Measurements from ENCODE around the gene BCCIP. TPM values are rescaled to one million over a fixed set of nuclear protein-coding genes. Genes with fewer than 3 reads are reported as not detected.

The BCCIP gene
- polyA plus RNA-seq, 3 donors from 2014 or later, result 53.8 to 74.9 (median 63.6) TPM

GRCh38 chr10:125866421-125867029 lies 43.2 kb downstream of the BCCIP start:
- Mint-ChIP-seq H3K36me3 (peaks cover 3 to 12% (median 5%) of the 10 kb centered on the region in 3 donors), H3K27ac (no peak overlapping the region), H3K27me3 (ENCODE audit: low read depth in 3 of 3) (no peaks in the 10 kb centered on the region), H3K4me3 (no peak overlapping the region), H3K9me3 (no peaks in the 10 kb centered on the region), H3K4me1 (no peaks in the 10 kb centered on the region)
- DNase-seq, result no peak

DNA sequence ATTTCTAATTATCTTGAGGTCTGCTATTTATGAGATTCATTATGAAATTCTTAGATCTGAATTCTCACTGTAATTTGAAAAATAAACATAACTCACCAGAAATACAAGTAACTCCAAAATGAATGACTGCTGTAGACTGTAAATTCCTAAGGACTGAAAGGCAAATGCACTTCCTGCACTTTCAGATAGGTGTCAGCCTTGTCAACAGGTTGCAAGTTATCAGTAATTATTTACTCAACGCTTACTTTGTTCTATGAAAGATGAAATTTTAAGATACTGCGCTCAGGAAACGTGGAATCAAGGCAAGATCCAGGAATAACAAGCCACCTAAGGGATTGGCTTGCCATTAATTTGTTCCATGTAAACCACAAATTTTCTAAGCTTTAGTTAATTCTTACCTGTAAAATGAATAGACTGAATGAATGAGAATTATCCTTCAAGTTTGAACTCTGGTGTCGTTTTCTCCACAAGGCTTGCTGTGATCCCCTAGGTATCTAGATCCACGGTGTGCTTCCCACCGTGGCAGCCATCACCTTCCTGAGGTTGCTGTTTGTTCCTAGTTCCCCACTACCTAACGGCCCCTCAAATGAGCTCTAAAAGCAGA lies 45.1 kb downstream of the BCCIP start:
- Mint-ChIP-seq H3K9me3 (no peaks in the 10 kb centered on the region), H3K27me3 (ENCODE audit: low read depth in 3 of 3) (no peaks in the 10 kb centered on the region), H3K4me3 (no peak overlapping the region), H3K27ac (no peak overlapping the region), H3K4me1 (no peaks in the 10 kb centered on the region), H3K36me3 (peaks cover 5 to 12% (median 5%) of the 10 kb centered on the region in 3 donors)
- peak; percentile 10 to 17 (median 11) for DNase-seq

DNA sequence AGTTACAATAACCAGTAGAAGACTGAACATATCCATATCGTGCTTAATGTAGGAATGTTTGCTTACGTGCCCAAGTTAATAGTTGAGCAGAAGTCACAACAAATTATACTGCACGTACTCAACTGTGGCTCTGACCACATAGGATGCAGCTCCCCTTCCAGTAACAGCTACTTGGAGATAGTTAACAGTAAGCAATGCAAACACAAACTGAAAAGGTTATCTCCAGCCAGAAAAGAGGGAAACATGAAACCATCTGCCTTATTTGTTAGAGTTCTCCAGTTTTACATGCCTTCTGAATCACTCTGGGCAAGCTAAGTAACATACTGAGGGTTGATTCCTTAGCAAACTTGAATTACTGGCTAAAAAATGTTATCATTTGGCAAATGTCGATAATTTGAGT lies 48.0 kb downstream of the BCCIP start:
- Mint-ChIP-seq H3K36me3 (peaks cover 7 to 25% (median 19%) of the 10 kb centered on the region in 3 donors), H3K27ac (no peak overlapping the region), H3K4me1 (no peaks in the 10 kb centered on the region), H3K4me3 (no peak overlapping the region), H3K9me3 (no peaks in the 10 kb centered on the region), H3K27me3 (ENCODE audit: low read depth in 3 of 3) (no peaks in the 10 kb centered on the region)
- DNase-seq, result no peak

DNA sequence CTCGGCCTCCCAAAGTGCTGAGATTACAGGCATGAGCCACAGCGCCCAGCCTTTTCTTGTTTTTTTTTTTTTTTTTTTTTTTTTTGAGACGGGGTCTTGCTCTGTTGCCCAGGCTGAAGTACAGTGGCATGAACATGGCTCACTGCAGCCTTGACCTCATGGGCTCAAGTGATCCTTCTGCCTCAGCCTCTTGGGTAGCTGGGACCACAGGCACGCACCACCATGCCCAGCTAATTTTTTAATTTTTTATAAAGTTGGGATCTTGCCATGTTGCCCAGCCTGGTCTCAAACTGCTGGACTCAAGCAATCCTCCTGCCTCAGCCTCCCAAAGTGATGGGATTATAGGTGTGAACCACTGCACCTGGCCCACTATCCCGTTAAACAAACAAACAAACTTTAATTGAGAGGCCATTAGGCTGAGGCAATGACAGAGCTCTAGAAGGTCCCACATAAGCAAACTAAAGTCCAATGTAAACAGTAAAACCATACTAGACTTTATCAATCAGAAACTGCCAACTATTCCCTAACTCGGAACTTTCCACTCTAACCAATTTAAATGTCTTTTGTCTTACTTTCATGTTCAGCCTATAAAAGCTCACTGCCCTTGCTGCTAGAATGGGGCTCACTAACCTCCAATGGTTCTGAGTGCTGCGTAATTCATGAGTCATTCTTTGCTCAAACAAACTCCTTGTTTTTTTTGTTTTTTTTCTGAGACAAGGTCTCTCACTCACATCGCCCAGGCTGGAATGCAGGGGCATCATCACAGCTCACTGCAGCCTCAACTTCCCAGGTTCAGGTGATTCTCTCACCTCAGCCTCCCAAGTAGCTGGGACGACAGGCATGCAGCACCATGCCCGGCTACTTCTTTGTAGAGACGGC lies 55.9 kb downstream of the BCCIP start:
- H3K27ac Mint-ChIP-seq, result no peak overlapping the region
- H3K36me3 Mint-ChIP-seq, result peaks cover 21 to 31% (median 22%) of the 10 kb centered on the region in 3 donors
- no peak overlapping the region for H3K4me3 Mint-ChIP-seq
- peaks cover 0 to 2% of the 10 kb centered on the region in 2 donors for H3K4me1 Mint-ChIP-seq
- H3K9me3 Mint-ChIP-seq, result no peaks in the 10 kb centered on the region
- peaks cover 0 to 4% (median 0%) of the 10 kb centered on the region in 3 donors for H3K27me3 Mint-ChIP-seq (ENCODE audit: low read depth in 3 of 3)
- no peak for DNase-seq

- H3K36me3 Mint-ChIP-seq, result peaks cover 14 to 21% (median 17%) of the 10 kb centered on the region in 3 donors
- H3K27ac Mint-ChIP-seq, result no peak overlapping the region
- peaks cover 0 to 2% of the 10 kb centered on the region in 2 donors for H3K4me1 Mint-ChIP-seq
- peaks cover 0 to 4% (median 0%) of the 10 kb centered on the region in 3 donors for H3K27me3 Mint-ChIP-seq (ENCODE audit: low read depth in 3 of 3)
- no peak overlapping the region for H3K4me3 Mint-ChIP-seq
- DNase-seq, result no peak
- H3K9me3 Mint-ChIP-seq, result no peaks in the 10 kb centered on the region
Measured at GRCh38 chr10:125880719-125881118, 57.4 kb downstream of the BCCIP start.

DNA sequence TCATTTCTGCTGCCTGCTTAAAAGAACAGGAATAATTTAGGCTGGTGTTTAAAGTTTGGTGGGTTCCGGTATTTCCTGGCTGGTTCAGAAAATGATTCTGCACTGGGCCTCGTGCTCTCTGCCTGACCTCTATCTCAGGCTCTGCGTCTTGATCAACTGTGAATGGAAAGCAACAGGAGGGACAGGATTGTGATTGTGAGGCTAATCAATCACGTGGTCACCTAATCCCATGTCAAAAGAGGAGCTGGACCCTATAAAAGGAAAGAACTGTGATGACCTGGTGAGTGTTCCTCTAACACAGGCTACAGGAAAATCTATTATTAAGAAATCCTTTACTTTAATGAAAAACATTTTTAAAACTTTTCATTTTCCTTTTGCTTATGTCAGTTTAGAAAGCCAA lies 57.8 kb downstream of the BCCIP start, which contains the start of gene DHX32:
DHX32 (minus strand) TSS at position 101 of the 400 bp plus-strand sequence. CDS start 468 bp downstream, outside the sequence.
- H3K27me3 Mint-ChIP-seq (ENCODE audit: low read depth in 3 of 3), result peaks cover 0 to 4% (median 0%) of the 10 kb centered on the region in 3 donors
- no peak for DNase-seq
- H3K4me3 Mint-ChIP-seq, result no peak within 1 kb of the TSS
- H3K4me1 Mint-ChIP-seq, result peaks cover 0 to 2% of the 10 kb centered on the region in 2 donors
- no peaks in the 10 kb centered on the region for H3K9me3 Mint-ChIP-seq
- H3K27ac Mint-ChIP-seq, result no peak within 1 kb of the TSS
- H3K36me3 Mint-ChIP-seq, result peaks cover 10 to 16% (median 16%) of the 10 kb centered on the region in 3 donors

- no peak overlapping the region for H3K27ac Mint-ChIP-seq
- no peak overlapping the region for H3K4me3 Mint-ChIP-seq
- peaks cover 5 to 12% (median 12%) of the 10 kb centered on the region in 3 donors for H3K36me3 Mint-ChIP-seq
- peaks cover 0 to 2% of the 10 kb centered on the region in 2 donors for H3K4me1 Mint-ChIP-seq
- DNase-seq, result no peak
- H3K27me3 Mint-ChIP-seq (ENCODE audit: low read depth in 3 of 3), result peaks cover 0 to 4% (median 0%) of the 10 kb centered on the region in 3 donors
- no peaks in the 10 kb centered on the region for H3K9me3 Mint-ChIP-seq
Measured at GRCh38 chr10:125882596-125882995, 59.2 kb downstream of the BCCIP start.

DNA sequence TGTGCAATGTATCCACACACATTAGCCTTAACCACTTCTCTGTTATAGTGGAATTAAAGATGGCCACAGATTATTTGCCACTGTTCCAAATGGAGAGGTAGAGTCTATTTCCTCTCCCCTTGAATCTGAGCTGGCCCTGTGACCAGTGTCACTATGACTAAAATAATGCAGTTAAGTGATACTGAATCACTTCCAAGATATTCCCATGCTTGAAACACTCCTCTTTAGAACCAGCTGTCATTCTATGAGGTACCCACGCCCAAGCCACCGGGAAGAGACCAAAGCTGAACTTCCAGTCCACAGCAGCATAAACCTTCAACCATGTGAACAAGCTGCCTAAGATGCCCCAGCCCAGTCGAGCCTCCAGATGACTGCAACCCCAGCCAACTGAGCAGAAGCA lies 59.9 kb downstream of the BCCIP start:
- DNase-seq, result no peak
- Mint-ChIP-seq H3K4me3 (no peak overlapping the region), H3K27me3 (ENCODE audit: low read depth in 3 of 3) (peaks cover 0 to 4% (median 0%) of the 10 kb centered on the region in 3 donors), H3K27ac (no peak overlapping the region), H3K9me3 (no peaks in the 10 kb centered on the region), H3K36me3 (peaks cover 5 to 12% (median 9%) of the 10 kb centered on the region in 3 donors), H3K4me1 (peaks cover 0 to 2% of the 10 kb centered on the region in 2 donors)

Other genes starting within 250 kb of the BCCIP start
- gene TEX36, start 140.4 kb upstream of the BCCIP start, polyA plus RNA-seq, result not detected
- gene EDRF1, start 103.8 kb upstream of the BCCIP start, polyA plus RNA-seq, result 10 to 100 TPM in 1 of 3 donors, 1 to 10 TPM in 2; 5.6 to 12.5 (median 8.6) TPM
- not detected for gene MMP21, start 47.7 kb upstream of the BCCIP start, polyA plus RNA-seq
- gene UROS, start 288 bp upstream of the BCCIP start, polyA plus RNA-seq, result 100 to 1,000 TPM in 1 of 3 donors, 10 to 100 TPM in 2; 73.6 to 118 (median 95.1) TPM
- 10 to 100 TPM; 17.5 to 28.8 (median 19.0) TPM for gene DHX32, start 57.7 kb downstream of the BCCIP start, polyA plus RNA-seq
- not detected for gene FANK1, start 73.0 kb downstream of the BCCIP start, polyA plus RNA-seq

Data from immature natural killer cell (primary cell).